SK-N-SH treated with all-trans-retinoic acid at 6 μM for 48 hours (cell line): ENCODE data around the gene DDX11.
"Not testable (repeated sequence)": the region's sequence is repeated elsewhere in the genome, so short reads cannot be mapped to it uniquely, and the experiment has no call there.

ENCODE experiments used
- GLIS3 ChIP-seq: fragments of 250-450 bp; sonication (Bioruptor Pico); IDR thresholded peaks from 2 replicates; pipeline ENCODE4 v1.5.0; 2020; ENCODE audit warnings: mild to moderate bottlenecking, moderate library complexity
- PATZ1 ChIP-seq: fragments of 250-450 bp; sonication (Bioruptor Pico); IDR thresholded peaks from 2 replicates; pipeline ENCODE4 v1.8.0; 2020; ENCODE audit warnings: mild to moderate bottlenecking, moderate library complexity, borderline replicate concordance

DNA sequence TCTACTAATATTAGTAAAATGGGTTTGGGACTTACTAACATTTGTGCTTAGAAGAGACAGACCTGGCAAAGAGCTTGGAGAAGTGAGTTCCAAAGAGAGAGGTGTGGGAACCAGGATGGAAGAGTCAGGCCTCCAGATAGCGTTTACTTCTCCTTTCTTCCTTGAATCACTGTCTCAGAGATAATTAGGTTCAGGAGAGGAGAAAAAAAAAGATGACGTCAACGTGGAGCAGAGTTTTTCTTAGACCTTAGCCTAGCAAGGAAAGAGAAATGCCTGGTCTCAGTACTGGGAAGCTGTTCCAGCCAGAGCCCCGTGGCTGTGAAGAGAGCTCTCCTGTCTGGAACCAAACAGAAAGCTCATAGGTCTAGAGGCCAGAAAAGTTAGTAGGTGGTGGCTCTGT lies 3.4 kb downstream of the DDX11 start:
- not testable (repeated sequence) for TF ChIP-seq PATZ1; GLIS3 (CRISPR knock-in tag)
